HG02610 (cell line): ENCODE measurements around the gene CENATAC.
"Not testable (repeated sequence)": the region's sequence is repeated elsewhere in the genome, so short reads cannot be mapped to it uniquely, and the experiment has no call there.

ENCODE experiments used
- ATAC-seq: cut with Tn5 transposase; IDR thresholded peaks from one replicate; pipeline ENCODE4 v1.9.1; 2021; ENCODE audit warnings: mild to moderate bottlenecking, moderate library complexity; ENCODE audit not compliant: unreplicated experiment

CENATAC gene

DNA sequence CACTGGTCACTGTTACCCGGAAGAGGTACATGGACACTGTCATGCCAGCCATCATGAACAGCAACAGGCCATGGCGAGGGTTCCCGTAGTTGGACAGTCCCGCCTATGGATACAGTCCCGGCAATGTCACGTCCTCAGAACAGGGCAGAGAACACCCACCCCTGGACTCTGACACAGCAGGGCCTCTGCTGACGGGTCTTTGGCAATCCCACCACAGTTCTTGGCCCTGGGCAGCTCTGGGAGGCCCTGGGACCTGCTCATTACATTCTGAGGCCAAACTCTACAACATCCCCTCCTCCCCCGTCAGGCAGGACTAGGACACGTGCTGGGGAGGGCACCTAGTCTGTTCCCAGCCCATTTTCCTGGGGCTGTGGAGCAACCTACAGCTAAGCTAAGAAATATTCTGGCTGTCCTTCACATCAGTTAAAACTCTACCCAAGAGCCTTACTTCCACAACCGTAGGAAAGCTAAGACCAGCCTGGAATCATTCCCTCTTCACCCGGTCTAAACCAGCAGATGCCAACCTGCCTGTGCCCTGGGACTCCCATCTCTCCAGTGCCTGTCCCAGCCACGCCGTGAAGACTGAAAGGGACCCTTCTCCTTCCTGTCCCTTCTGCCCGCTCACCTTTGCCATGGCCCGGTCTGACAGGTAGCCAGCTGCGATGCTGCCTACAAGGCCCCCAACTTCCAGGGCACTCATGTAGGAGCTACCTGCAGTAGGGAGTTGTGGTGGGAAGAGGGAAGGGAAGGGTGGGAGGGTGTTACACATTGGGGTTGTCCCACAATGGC is 28.2 kb downstream of the CENATAC start:
- no peak for ATAC-seq

GRCh38 chr11:119026970-119027369 is 29.0 kb downstream of the CENATAC start:
- no peak for ATAC-seq

DNA sequence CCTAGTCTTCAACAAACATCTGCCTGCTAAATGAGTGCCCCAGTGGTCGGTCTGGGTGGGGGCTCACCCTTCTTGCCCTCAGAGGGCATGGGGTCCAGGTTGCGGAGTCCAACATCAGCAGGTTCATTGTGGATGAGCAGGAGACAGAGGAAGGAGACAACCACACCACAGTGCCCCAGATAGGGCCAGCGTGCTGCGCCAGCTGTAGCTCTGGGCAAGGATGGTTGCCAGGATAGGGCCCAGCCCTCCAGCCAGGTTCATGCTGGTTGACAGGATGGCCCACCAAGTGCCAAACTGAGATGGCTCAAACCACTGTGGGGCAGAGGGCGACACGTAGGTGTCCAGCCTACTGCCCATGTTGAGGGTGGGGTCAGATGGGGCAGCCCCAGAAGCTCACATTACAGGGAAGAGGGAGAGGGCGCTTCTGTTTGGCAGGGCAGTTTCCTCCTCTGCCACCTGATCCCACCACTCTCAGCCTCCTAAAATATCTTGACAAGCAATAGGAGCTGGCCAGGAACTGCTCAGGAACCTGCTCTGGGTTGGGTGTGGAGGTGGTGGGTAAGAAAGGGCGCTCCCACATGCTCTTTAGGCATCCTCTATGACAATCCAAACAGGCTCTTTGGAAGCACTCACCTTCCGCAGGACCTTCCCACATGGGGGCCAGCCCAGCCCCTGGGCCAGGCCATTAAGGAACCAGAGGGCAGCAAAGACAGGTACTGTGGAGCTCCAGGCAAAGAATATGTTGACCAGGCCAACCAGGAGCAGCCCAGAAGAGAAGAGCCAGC is 29.8 kb downstream of the CENATAC start:
- no peak for ATAC-seq

DNA sequence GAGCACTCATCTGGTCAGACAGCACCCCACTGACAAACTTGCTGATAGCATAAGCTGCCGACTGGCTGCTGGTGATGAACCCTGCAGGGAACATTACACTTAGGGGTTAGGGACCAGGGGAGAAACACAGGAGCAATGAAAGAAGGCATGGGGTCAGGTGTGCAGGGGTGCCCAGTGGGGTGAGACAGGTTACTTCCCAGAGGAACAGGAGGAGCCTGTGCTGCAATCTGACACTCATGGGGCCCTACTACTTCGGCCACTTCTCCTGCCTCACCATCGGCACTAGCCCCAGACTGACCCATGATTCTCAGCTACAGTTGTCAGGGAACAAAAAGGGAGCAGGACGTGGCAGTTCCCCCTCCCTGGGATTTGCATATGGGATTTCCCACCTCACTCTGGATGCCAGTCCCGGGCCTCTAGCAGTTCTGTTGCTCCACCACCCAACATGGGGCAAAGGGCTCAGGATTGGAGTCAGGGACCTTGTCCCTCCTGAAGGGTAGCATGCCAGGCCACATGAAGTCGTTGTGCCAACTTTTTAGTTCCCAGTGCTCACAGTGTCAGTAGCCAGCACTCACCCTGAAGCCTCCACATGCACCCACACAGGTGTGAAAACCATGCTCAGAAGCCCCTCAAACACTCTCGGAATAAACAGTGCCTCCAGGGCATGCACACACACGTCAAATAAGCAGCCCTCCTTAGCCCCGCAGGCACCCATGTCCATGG is 30.6 kb downstream of the CENATAC start:
- no peak for ATAC-seq

- ATAC-seq: no peak
Measured at GRCh38 chr11:119029069-119029339, 31.1 kb downstream of the CENATAC start.

DNA sequence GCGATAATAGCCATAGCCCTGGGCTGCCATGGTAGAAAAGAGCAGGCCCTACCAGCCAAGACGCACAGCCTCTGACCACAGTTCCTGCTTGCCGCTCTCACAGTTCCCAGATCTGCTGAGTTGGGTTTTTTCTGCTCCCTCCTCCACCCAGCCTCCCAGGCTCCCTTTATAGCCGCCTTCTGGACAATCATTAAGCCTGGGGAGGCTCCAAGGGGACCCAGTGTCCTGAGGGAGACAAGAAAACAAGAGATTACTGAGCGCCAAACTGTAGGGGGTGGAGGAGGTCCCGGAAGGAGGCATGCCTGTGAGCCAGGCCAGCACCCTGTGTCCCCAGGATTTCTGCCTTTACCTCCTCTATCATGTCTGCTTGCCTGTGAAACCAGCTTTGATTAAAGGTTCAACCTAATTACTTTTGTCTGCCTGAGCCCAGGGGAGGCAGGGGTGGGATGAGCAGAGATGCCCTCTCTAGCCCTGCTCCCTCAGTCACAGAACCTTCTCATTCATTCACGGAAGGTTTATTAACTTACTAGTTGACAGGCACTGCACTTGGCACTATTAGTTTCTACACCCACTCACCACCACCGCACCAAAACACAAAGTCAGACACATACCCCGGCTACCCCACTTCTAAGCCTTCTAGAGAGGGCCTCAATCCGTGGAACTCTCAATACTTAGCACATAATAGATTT is 31.5 kb downstream of the CENATAC start:
- no peak for ATAC-seq

DNA sequence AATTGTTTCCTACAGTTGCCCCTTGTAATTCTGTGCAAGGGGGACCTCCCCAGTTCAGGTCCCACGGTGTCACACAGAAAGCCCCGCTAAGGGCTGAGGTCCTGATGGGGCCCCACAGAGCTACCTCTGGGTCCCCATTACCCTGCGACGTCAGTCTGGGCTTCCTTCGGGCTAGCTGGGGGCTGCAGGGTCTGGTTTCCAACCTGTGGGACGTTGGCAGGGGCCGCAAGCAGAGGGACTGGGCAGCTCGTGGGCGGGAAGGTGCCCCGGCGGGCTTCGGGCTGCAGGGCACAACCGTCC is 32.0 kb downstream of the CENATAC start:
- ATAC-seq: no peak

- peak; percentile 87 for ATAC-seq
Measured at GRCh38 chr11:119030329-119031047, 32.5 kb downstream of the CENATAC start, which contains the start of gene SLC37A4. TSS of gene SLC37A4 (minus strand) at chr11:119030877.

- no peak for ATAC-seq
Measured at GRCh38 chr11:119031912-119032280, 34.0 kb downstream of the CENATAC start.

GRCh38 chr11:119033421-119033820 is 35.5 kb downstream of the CENATAC start:
- not testable (repeated sequence) for ATAC-seq

DNA sequence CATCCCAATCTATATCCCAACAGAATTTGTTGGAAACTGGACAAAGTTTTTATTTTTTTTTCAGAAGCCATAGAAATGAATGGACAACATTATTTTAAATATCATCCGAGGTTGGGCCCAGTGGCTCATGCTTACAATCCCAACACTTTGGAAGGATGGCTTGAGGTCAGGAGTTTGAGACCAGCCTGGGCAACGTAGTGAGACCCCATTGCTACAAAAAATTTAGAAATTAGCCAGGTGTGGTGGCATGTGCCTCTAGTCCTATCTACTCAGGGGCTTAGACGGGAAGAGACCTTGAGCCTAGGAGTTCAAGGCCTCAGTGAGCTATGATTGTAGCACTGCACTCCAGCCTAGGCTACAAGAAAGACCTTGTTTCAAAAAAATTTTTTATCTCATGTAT is 36.9 kb downstream of the CENATAC start:
- no peak for ATAC-seq

GRCh38 chr11:119038884-119039283 is 40.9 kb downstream of the CENATAC start:
- no peak for ATAC-seq

- not testable (repeated sequence) for ATAC-seq
Measured at GRCh38 chr11:119039471-119039870, 41.5 kb downstream of the CENATAC start.

DNA sequence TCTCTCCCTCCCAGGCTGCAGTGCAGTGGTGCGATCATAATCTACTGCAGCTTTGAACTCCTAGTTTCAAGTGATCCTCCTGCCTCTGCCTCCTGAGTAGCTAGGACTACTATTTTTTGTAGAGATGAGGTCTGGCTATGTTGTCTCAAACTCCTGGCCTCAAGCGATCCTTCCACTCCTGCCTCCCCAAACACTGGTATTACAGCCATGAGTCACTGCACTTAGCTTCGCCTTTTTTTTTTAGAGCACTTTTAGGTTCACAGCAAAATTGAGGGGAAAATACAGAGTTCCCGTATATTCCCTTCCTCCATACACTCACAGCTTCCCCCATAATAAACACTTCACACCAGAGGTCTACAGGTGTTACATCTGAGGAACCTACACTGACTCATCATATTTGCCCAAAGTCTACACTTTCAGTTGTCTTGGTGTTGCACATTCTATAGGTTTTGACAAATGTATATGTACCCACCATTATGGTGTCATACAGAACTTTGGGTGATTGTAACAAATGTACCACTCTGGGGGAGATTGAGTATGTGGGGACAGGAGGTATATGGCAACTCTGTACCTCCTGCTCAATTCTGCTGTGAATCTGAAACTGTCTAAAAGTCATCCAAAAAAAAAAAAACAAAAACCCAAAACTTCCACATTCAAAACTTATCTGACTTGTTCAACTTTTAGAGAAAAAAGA is 44.0 kb downstream of the CENATAC start:
- ATAC-seq: no peak

- no peak for ATAC-seq
Measured at GRCh38 chr11:119042927-119043326, 45.0 kb downstream of the CENATAC start.

GRCh38 chr11:119044708-119045107 is 46.8 kb downstream of the CENATAC start:
- no peak for ATAC-seq

GRCh38 chr11:119046489-119046888 is 48.6 kb downstream of the CENATAC start:
- no peak for ATAC-seq

GRCh38 chr11:119047205-119047604 is 49.3 kb downstream of the CENATAC start:
- no peak for ATAC-seq

DNA sequence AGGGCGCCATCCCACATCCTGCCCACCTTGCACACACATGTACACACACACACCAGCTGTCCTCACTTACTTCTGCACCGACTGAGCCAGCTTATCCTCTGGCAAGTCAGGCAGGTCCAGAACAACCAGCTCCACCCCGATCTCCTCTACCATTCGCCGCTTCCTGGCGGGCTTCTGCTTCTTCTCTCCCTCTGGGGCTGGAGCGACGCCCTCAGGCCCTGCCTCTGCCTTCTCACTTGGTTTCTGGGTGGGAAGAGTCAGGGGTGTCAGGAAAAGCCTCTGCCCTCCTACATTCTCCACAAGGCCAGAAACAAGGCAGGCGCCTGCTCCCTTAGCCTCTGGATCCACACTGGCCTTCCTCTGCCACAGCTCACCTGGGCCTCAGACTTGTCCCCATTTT is 50.7 kb downstream of the CENATAC start:
- ATAC-seq: no peak

DNA sequence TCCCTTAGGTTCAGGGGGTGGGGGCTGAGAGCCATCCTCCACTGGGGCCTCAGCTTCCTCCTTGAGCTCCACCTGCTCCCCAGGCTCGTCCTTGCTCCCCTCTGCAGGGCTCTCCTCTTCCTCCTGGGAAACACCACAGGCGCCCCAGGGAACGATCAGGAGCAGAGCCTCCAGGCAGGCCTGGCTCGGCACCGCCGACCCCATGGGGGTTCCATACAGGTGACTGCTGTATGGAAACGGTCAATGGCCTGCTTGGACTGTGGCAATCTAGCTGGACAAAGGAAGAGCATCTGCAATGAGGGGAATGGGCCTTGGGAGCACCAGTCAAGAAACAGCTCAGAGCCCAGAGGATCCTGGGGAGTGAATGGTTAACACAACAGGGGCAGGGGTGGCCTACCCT is 51.1 kb downstream of the CENATAC start:
- ATAC-seq: no peak
